Ishikawa (cell line): ENCODE results near the gene TBC1D16.

Source experiments
- EGR1 ChIP-seq: IDR thresholded peaks from 2 replicates; pipeline ENCODE4 v1.6.1; 2012
- EP300 ChIP-seq: IDR thresholded peaks from 2 replicates; pipeline ENCODE4 v1.6.1; 2012; ENCODE audit warnings: borderline replicate concordance
- MAX ChIP-seq: IDR thresholded peaks from 2 replicates; pipeline ENCODE4 v1.6.1; 2012
- TAF1 ChIP-seq: IDR thresholded peaks from 2 replicates; pipeline ENCODE4 v1.6.1; 2012; ENCODE audit warnings: low read depth, mild to moderate bottlenecking
- YY1 ChIP-seq: IDR thresholded peaks from 2 replicates; pipeline ENCODE4 v1.6.1; 2012; ENCODE audit warnings: low read depth

DNA sequence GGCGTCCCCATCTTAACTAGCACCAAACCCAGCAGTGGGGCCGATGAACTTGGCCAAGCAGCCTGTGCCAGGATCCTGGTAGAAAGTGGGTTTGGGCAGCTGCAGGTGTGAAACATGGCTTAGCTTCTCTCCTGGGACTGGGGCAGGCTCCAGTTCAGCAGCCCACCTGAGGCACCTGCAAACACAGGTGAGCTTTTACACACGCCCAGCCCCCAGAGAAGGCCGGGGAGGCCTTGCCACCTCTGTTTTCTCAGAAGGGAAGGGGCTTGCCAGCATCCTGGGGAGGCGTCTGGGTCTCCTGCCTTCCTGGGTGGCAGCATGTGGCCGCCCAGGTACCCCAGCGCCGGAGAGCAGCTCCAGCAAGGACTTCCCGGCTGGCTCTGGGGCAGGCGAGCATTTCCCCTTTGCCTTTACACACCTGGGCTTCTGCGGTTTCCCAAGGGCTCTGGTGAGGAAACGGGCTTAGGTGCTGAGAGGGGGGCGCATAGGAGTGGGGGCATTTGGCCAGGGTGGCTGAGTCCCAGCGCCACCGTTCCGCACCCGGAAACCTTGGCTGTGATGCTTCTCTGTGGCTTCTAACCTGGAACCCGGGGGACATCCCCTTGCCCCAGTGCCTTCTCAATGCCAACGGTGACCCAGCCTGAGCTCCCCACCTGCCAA is 114.8 kb downstream of the TBC1D16 start:
- TF ChIP-seq EP300 (no peak), MAX (no peak), TAF1 (no peak), YY1 (no peak), EGR1 (no peak)
